Measurements from ENCODE around the gene PKIG. TPM values are rescaled to one million over a fixed set of nuclear protein-coding genes. Genes with fewer than 3 reads are reported as not detected.

The PKIG gene
- total and polyA plus RNA-seq, 10 of the 15 experiments (the other 5 are each of a cell fraction or from before 2014, with no cell fraction given): 5.7 to 82.3 (median 39.7) TPM

GRCh38 chr20:44596876-44597275, 14.5 kb downstream of the PKIG start:
- Histone ChIP-seq H3K4me1 (ENCODE audit: control insufficient read depth, insufficient read depth, low read length) (peaks cover 23% of the 10 kb centered on the region), H3K36me3 (ENCODE audit: control insufficient read depth in 2 of 2, insufficient read depth in 2 of 2, low read length in 1 of 2) (peaks cover 0 to 2% of the 10 kb centered on the region in 2 experiments; a peak in 1 of 4 replicates), H3K9me3 (replicated peaks; ENCODE audit: control insufficient read depth, insufficient read depth, low read length) (no peaks in the 10 kb centered on the region), H2AFZ (ENCODE audit: control insufficient read depth, low read depth, low read length) (no peak overlapping the region), H3K79me2 (ENCODE audit: control insufficient read depth, insufficient read depth, low read length) (no peaks in the 10 kb centered on the region), H3K27me3 (replicated peaks in 1 of 2; ENCODE audit: control insufficient read depth in 2 of 2, insufficient read depth in 2 of 2, low read length in 1 of 2) (no peaks in the 10 kb centered on the region), H3K4me3 (no peak overlapping the region), H4K20me1 (ENCODE audit: control insufficient read depth, insufficient read depth) (no peaks in the 10 kb centered on the region), H3K27ac (ENCODE audit: control insufficient read depth, insufficient read depth) (no peak overlapping the region), H3K9ac (ENCODE audit: control insufficient read depth, insufficient read depth, low read length) (no peak overlapping the region), H3K4me2 (ENCODE audit: control insufficient read depth, insufficient read depth) (no peak overlapping the region)
- ChIA-PET POLR2A (interaction anchor here (1.5 to 4.4 kb wide), 4 partner anchors 10 to 48 kb away, joined by 9 to 46 read pairs (median 25); partner anchors contain the start of gene PKIG), CTCF (interaction anchor here (0.8 to 10.5 kb wide), 6 partner anchors 10 to 88 kb away, joined by 3 to 141 read pairs (median 28); partner anchors contain the start of gene PKIG), RAD21 (ENCODE audit: unreplicated experiment) (interaction anchor here (1.3 to 3.4 kb wide), 8 partner anchors 10 to 86 kb away, joined by 4 to 61 read pairs (median 12); partner anchors contain the start of genes PKIG and SERINC3), SMC1A (ENCODE audit: uncharacterized antibody, unreplicated experiment) (interaction anchor here (0.5 to 9.7 kb wide), 9 partner anchors 8 to 121 kb away, joined by 3 to 144 read pairs (median 23); partner anchors contain the start of genes PKIG and TTPAL)
- WGBS (ENCODE audit: insufficient coverage, insufficient replicate concordance, low lambda C conversion rate, missing lambda C conversion rate): 0% methylated on average over 3 of the region's 3 CpGs
- ATAC-seq (peak; percentile 35), FAIRE-seq (no peak), DNase-seq (ENCODE audit: low read depth, low spot score) (no peak)
- TF ChIP-seq JUNB (IDR thresholded peaks at IDR 0.05) (no peak), SPI1 (IDR thresholded peaks at IDR 0.05; ENCODE audit: borderline replicate concordance, insufficient read depth, low read depth, low read length) (peak; percentile 33; the same call in 1 of the 2 replicates), GABPA (IDR thresholded peaks at IDR 0.05; ENCODE audit: low read depth) (no peak), SIX5 (IDR thresholded peaks at IDR 0.05; ENCODE audit: low read depth, low read length, severe bottlenecking) (no peak)
- in situ Hi-C loops (cut with MboI): no loop called here
- intact Hi-C loops (cut with micrococcal nuclease; ENCODE audit: unreplicated experiment): no loop called here
- no TSS peak for BruUV-seq (replicated peaks)

- no peak overlapping the region for H3K9ac ChIP-seq (ENCODE audit: control insufficient read depth, insufficient read depth, low read length)
- intact Hi-C loops (cut with micrococcal nuclease; ENCODE audit: unreplicated experiment) (no loop called here), in situ Hi-C loops (cut with MboI) (no loop called here)
- H4K20me1 ChIP-seq (ENCODE audit: control insufficient read depth, insufficient read depth): no peaks in the 10 kb centered on the region
- H3K27ac ChIP-seq (ENCODE audit: control insufficient read depth, insufficient read depth): no peak overlapping the region
- TF ChIP-seq CHD1 (IDR thresholded peaks at IDR 0.05; ENCODE audit: low read depth, low read length) (no peak), CUX1 (IDR thresholded peaks at IDR 0.05; ENCODE audit: insufficient replicate concordance, low read depth, low read length) (no peak), TCF12 (IDR thresholded peaks at IDR 0.05; ENCODE audit: low read depth, low read length) (no peak), EED (IDR thresholded peaks at IDR 0.05; ENCODE audit: low read depth) (no peak)
- 11% methylated on average over 4 of the region's 4 CpGs for WGBS (ENCODE audit: insufficient coverage, insufficient replicate concordance, low lambda C conversion rate, missing lambda C conversion rate)
- no peak overlapping the region for H3K4me2 ChIP-seq (ENCODE audit: control insufficient read depth, insufficient read depth)
- DNase-seq (ENCODE audit: low read depth, low spot score): no peak
- RAD21 ChIA-PET (ENCODE audit: unreplicated experiment): interaction anchor here (0.8 to 3.4 kb wide), 15 partner anchors 11 to 85 kb away, joined by 3 to 61 read pairs (median 4); partner anchors contain the start of genes PKIG and SERINC3
- no peak overlapping the region for H2AFZ ChIP-seq (ENCODE audit: control insufficient read depth, low read depth, low read length)
- CTCF ChIA-PET: interaction anchor here (0.8 to 10.5 kb wide), 10 partner anchors 7 to 122 kb away, joined by 3 to 141 read pairs (median 10); partner anchors contain the start of gene PKIG
- BruUV-seq (replicated peaks): no TSS peak
- H3K79me2 ChIP-seq (ENCODE audit: control insufficient read depth, insufficient read depth, low read length): no peaks in the 10 kb centered on the region
- no peaks in the 10 kb centered on the region for H3K9me3 ChIP-seq (replicated peaks; ENCODE audit: control insufficient read depth, insufficient read depth, low read length)
- SMC1A ChIA-PET (ENCODE audit: uncharacterized antibody, unreplicated experiment): interaction anchor here (0.5 to 9.7 kb wide), 14 partner anchors 9 to 122 kb away, joined by 3 to 144 read pairs (median 10); partner anchors contain the start of genes PKIG and TTPAL
- H3K4me1 ChIP-seq (ENCODE audit: control insufficient read depth, insufficient read depth, low read length): peaks cover 25% of the 10 kb centered on the region
- no peak for FAIRE-seq
- H3K4me3 ChIP-seq: no peak overlapping the region
- POLR2A ChIA-PET: interaction anchor here (0.5 to 4.4 kb wide), 6 partner anchors 10 to 527 kb away, joined by 3 to 46 read pairs (median 10); partner anchors contain the start of genes PKIG and WFDC12
- no peaks in the 10 kb centered on the region; a peak in 1 of 4 replicates for H3K36me3 ChIP-seq (ENCODE audit: control insufficient read depth in 2 of 2, insufficient read depth in 2 of 2, low read length in 1 of 2)
- ATAC-seq: no peak
- no peaks in the 10 kb centered on the region for H3K27me3 ChIP-seq (replicated peaks in 1 of 2; ENCODE audit: control insufficient read depth in 2 of 2, insufficient read depth in 2 of 2, low read length in 1 of 2)
Measured at GRCh38 chr20:44597516-44597915, 15.1 kb downstream of the PKIG start.
